Activated CD4-positive, alpha-beta T cell treated with anti-CD3 and anti-CD28 coated beads, Interleukin-2, amount 10 ng/mL, durations not matched to agents 7 days and 5 days (primary cell): ENCODE results near the gene GPR17. TPM values are rescaled to one million over a fixed set of nuclear protein-coding genes. Genes with fewer than 3 reads are reported as not detected.

Experiments used
- CTCF ChIA-PET: fragments of 350-600 bp; sonication (Branson Sonifier 250); formaldehyde crosslinking; loops from one replicate; lab custom pipeline; 2021; ENCODE audit warnings: antibody characterized with exemption; lab: Charles Lee
- POLR2A ChIA-PET: fragments of 350-600 bp; sonication (Branson Sonifier 250); formaldehyde crosslinking; loops from one replicate; lab custom pipeline; 2021; ENCODE audit warnings: antibody characterized with exemption; lab: Charles Lee
- DNase-seq: peaks from one replicate; pipeline ENCODE4 v3.0.0-alpha.2; 2020
- H3K27ac Mint-ChIP-seq: one replicate; pipeline ENCODE4 v1.8.0; 2021; ENCODE audit warnings: mild to moderate bottlenecking, moderate library complexity, mixed read lengths
- H3K27me3 Mint-ChIP-seq: one replicate; pipeline ENCODE4 v1.8.0; 2021; ENCODE audit warnings: mixed read lengths
- H3K36me3 Mint-ChIP-seq: one replicate; pipeline ENCODE4 v1.8.0; 2021; ENCODE audit warnings: low read depth, mixed read lengths
- H3K4me1 Mint-ChIP-seq: one replicate; pipeline ENCODE4 v1.8.0; 2021; ENCODE audit warnings: mixed read lengths
- H3K4me3 Mint-ChIP-seq: one replicate; pipeline ENCODE4 v1.8.0; 2021; ENCODE audit warnings: mild to moderate bottlenecking, moderate library complexity, mixed read lengths
- H3K9me3 Mint-ChIP-seq: one replicate; pipeline ENCODE4 v1.8.0; 2021; ENCODE audit warnings: mixed read lengths
- total RNA-seq, 2 experiments: library from RNA; stranded (reverse); gene quantifications; one replicate each; pipeline ENCODE4 v1.2.3, GENCODE V29; 2021

Gene GPR17
- total RNA-seq, 2 experiments from 2014 or later: not detected

GRCh38 chr2:127679680-127680361, 33.9 kb downstream of the GPR17 start:
- Mint-ChIP-seq H3K27ac (no peak overlapping the region), H3K4me1 (peaks cover 13% of the 10 kb centered on the region), H3K9me3 (no peaks in the 10 kb centered on the region), H3K36me3 (peaks cover 2% of the 10 kb centered on the region), H3K27me3 (peaks cover 37% of the 10 kb centered on the region), H3K4me3 (no peak overlapping the region)
- ChIA-PET POLR2A (interaction anchor here (0.7 kb wide), 1 partner anchor 52 kb away, joined by 3 read pairs; no protein-coding TSS in a partner anchor), CTCF (no interaction called here)
- DNase-seq: no peak

GRCh38 chr2:127680706-127681287, 34.8 kb downstream of the GPR17 start:
- DNase-seq: no peak
- H3K36me3 Mint-ChIP-seq: peaks cover 2% of the 10 kb centered on the region
- peaks cover 34% of the 10 kb centered on the region for H3K27me3 Mint-ChIP-seq
- POLR2A ChIA-PET: interaction anchor here (0.7 kb wide), 1 partner anchor 53 kb away, joined by 3 read pairs; no protein-coding TSS in a partner anchor
- CTCF ChIA-PET: no interaction called here
- no peak overlapping the region for H3K4me3 Mint-ChIP-seq
- no peaks in the 10 kb centered on the region for H3K9me3 Mint-ChIP-seq
- peaks cover 10% of the 10 kb centered on the region for H3K4me1 Mint-ChIP-seq
- H3K27ac Mint-ChIP-seq: no peak overlapping the region

GRCh38 chr2:127681288-127681804, 35.4 kb downstream of the GPR17 start:
- Mint-ChIP-seq H3K9me3 (no peaks in the 10 kb centered on the region), H3K4me3 (no peak overlapping the region), H3K4me1 (peaks cover 8% of the 10 kb centered on the region), H3K36me3 (peaks cover 2% of the 10 kb centered on the region), H3K27ac (no peak overlapping the region), H3K27me3 (peaks cover 31% of the 10 kb centered on the region)
- DNase-seq: no peak
- CTCF ChIA-PET: no interaction called here
- POLR2A ChIA-PET: no interaction called here

GRCh38 chr2:127681976-127682857, 36.3 kb downstream of the GPR17 start:
- peaks cover 30% of the 10 kb centered on the region for H3K27me3 Mint-ChIP-seq
- H3K27ac Mint-ChIP-seq: no peak overlapping the region
- no peak for DNase-seq
- POLR2A ChIA-PET: no interaction called here
- H3K4me1 Mint-ChIP-seq: peaks cover 8% of the 10 kb centered on the region
- no peaks in the 10 kb centered on the region for H3K9me3 Mint-ChIP-seq
- H3K4me3 Mint-ChIP-seq: no peak overlapping the region
- CTCF ChIA-PET: interaction anchor here (0.6 kb wide), 1 partner anchor 130 kb away, joined by 4 read pairs; no protein-coding TSS in a partner anchor
- H3K36me3 Mint-ChIP-seq: no peaks in the 10 kb centered on the region

- Mint-ChIP-seq H3K4me1 (peaks cover 8% of the 10 kb centered on the region), H3K27me3 (peaks cover 24% of the 10 kb centered on the region), H3K9me3 (peaks cover 1% of the 10 kb centered on the region), H3K27ac (no peak overlapping the region), H3K4me3 (no peak overlapping the region), H3K36me3 (no peaks in the 10 kb centered on the region)
- ChIA-PET POLR2A (no interaction called here), CTCF (interaction anchor here (0.6 kb wide), 1 partner anchor 129 kb away, joined by 4 read pairs; no protein-coding TSS in a partner anchor)
- no peak for DNase-seq
Observed at GRCh38 chr2:127683056-127683455, 37.1 kb downstream of the GPR17 start.

- no peaks in the 10 kb centered on the region for H3K36me3 Mint-ChIP-seq
- POLR2A ChIA-PET: no interaction called here
- CTCF ChIA-PET: no interaction called here
- H3K4me1 Mint-ChIP-seq: peaks cover 8% of the 10 kb centered on the region
- H3K9me3 Mint-ChIP-seq: peaks cover 7% of the 10 kb centered on the region
- H3K4me3 Mint-ChIP-seq: no peak overlapping the region
- no peak overlapping the region for H3K27ac Mint-ChIP-seq
- H3K27me3 Mint-ChIP-seq: peaks cover 22% of the 10 kb centered on the region
- DNase-seq: no peak
Observed at GRCh38 chr2:127683757-127684156, 37.8 kb downstream of the GPR17 start.

GRCh38 chr2:127685410-127686080, 39.6 kb downstream of the GPR17 start:
- Mint-ChIP-seq H3K36me3 (no peaks in the 10 kb centered on the region), H3K4me3 (no peak overlapping the region), H3K27me3 (peaks cover 22% of the 10 kb centered on the region), H3K9me3 (peaks cover 16% of the 10 kb centered on the region), H3K27ac (no peak overlapping the region), H3K4me1 (peaks cover 8% of the 10 kb centered on the region)
- ChIA-PET CTCF (no interaction called here), POLR2A (no interaction called here)
- DNase-seq: no peak

GRCh38 chr2:127688405-127688804, 42.5 kb downstream of the GPR17 start:
- Mint-ChIP-seq H3K4me1 (no peaks in the 10 kb centered on the region), H3K9me3 (peaks cover 30% of the 10 kb centered on the region), H3K27me3 (peaks cover 17% of the 10 kb centered on the region), H3K36me3 (peaks cover 6% of the 10 kb centered on the region), H3K27ac (no peak overlapping the region), H3K4me3 (no peak overlapping the region)
- no peak for DNase-seq
- ChIA-PET CTCF (interaction anchor here (0.6 kb wide), 1 partner anchor 661 kb away, joined by 3 read pairs; no protein-coding TSS in a partner anchor), POLR2A (no interaction called here)

GRCh38 chr2:127690696-127691095, 44.7 kb downstream of the GPR17 start:
- Mint-ChIP-seq H3K36me3 (peaks cover 6% of the 10 kb centered on the region), H3K9me3 (peaks cover 30% of the 10 kb centered on the region), H3K27me3 (peaks cover 17% of the 10 kb centered on the region), H3K4me3 (no peak overlapping the region), H3K27ac (no peak overlapping the region), H3K4me1 (no peaks in the 10 kb centered on the region)
- no peak for DNase-seq
- ChIA-PET CTCF (no interaction called here), POLR2A (no interaction called here)

GRCh38 chr2:127694986-127695385, 49.0 kb downstream of the GPR17 start:
- ChIA-PET CTCF (interaction anchor here (0.7 kb wide), 1 partner anchor 309 kb away, joined by 4 read pairs; no protein-coding TSS in a partner anchor), POLR2A (no interaction called here)
- no peak for DNase-seq
- Mint-ChIP-seq H3K36me3 (peaks cover 6% of the 10 kb centered on the region), H3K9me3 (peaks cover 18% of the 10 kb centered on the region), H3K4me3 (no peak overlapping the region), H3K27ac (no peak overlapping the region), H3K27me3 (no peaks in the 10 kb centered on the region), H3K4me1 (no peaks in the 10 kb centered on the region)

- peak; percentile 38 for DNase-seq
- Mint-ChIP-seq H3K4me3 (no peak overlapping the region), H3K27ac (no peak overlapping the region), H3K4me1 (peaks cover 7% of the 10 kb centered on the region), H3K36me3 (peaks cover 8% of the 10 kb centered on the region), H3K9me3 (peaks cover 11% of the 10 kb centered on the region), H3K27me3 (no peaks in the 10 kb centered on the region)
- CTCF ChIA-PET: interaction anchor here (0.9 kb wide), 1 partner anchor 8 kb away, joined by 3 read pairs; no protein-coding TSS in a partner anchor
- POLR2A ChIA-PET: no interaction called here
Observed at GRCh38 chr2:127695491-127696472, 49.8 kb downstream of the GPR17 start.
